IMR-90 (cell line): ENCODE results near the gene EMP1. TPM values are rescaled to one million over a fixed set of nuclear protein-coding genes. Genes with fewer than 3 reads are reported as not detected.

Experiments used
- ATAC-seq: fragments of 200-7000 bp; cut with Tn5 transposase; 2 replicates; pipeline ENCODE4 v1.9.1; 2020; ENCODE audit warnings: low read depth, mild to moderate bottlenecking, moderate library complexity
- BruUV-seq: library from RNA; stranded (reverse); fragments of 400-500 nt; replicated peaks from 2 replicates; lab custom pipeline; 2021; lab: Mats Ljungman, UMichigan
- CTCF ChIA-PET: fragments of 300-600 bp; formaldehyde crosslinking; extraction: SDS; loops from one replicate; lab custom pipeline; 2021; ENCODE audit warnings: antibody characterized with exemption; lab: Yijun Ruan, JAX
- POLR2A ChIA-PET: fragments of 300-600 bp; sonication (Branson Sonifier 250); formaldehyde crosslinking; loops from one replicate; lab custom pipeline; 2022; ENCODE audit warnings: antibody characterized with exemption; ENCODE audit not compliant: unreplicated experiment; lab: Charles Lee
- DNase-seq: peaks from one replicate; pipeline ENCODE4 v3.0.0; 2013
- H2AFZ ChIP-seq: replicated peaks from 2 replicates; pipeline ENCODE3; 2013; ENCODE audit warnings: low read length, mild to moderate bottlenecking; ENCODE audit not compliant: poor library complexity
- H2AK5ac ChIP-seq: 2 replicates; pipeline ENCODE4 v1.6.1; 2013; ENCODE audit warnings: low read depth, low read length, inconsistent platforms
- H2AK9ac ChIP-seq: replicated peaks from 2 replicates; pipeline ENCODE3; 2013; ENCODE audit warnings: mild to moderate bottlenecking, low read depth, low read length, moderate library complexity; ENCODE audit not compliant: poor library complexity
- H2BK120ac ChIP-seq: 2 replicates; pipeline ENCODE4 v1.6.1; 2013; ENCODE audit warnings: low read depth, low read length, inconsistent platforms
- H2BK15ac ChIP-seq: 3 replicates; pipeline ENCODE4 v1.6.1; 2013; ENCODE audit warnings: low read depth, low read length, inconsistent platforms
- H2BK20ac ChIP-seq: 2 replicates; pipeline ENCODE4 v1.6.1; 2013; ENCODE audit warnings: low read depth, mild to moderate bottlenecking, inconsistent platforms, low read length, moderate library complexity
- H2BK5ac ChIP-seq: 2 replicates; pipeline ENCODE4 v1.6.1; 2013; ENCODE audit warnings: mild to moderate bottlenecking, low read depth, low read length, inconsistent platforms; ENCODE audit not compliant: poor library complexity, severe bottlenecking
- H3K14ac ChIP-seq: replicated peaks from 2 replicates; pipeline ENCODE4 v1.6.1; 2013; ENCODE audit warnings: low read depth, low read length, inconsistent platforms
- H3K18ac ChIP-seq: 2 replicates; pipeline ENCODE4 v1.6.1; 2013; ENCODE audit warnings: low read depth, low read length, control low read depth
- H3K23ac ChIP-seq: 2 replicates; pipeline ENCODE4 v1.6.1; 2013; ENCODE audit warnings: low read depth, low read length, inconsistent platforms
- H3K27ac ChIP-seq: 2 replicates; pipeline ENCODE4 v1.5.1; 2013; ENCODE audit warnings: mild to moderate bottlenecking, control low read depth, low read length; ENCODE audit not compliant: insufficient read depth
- H3K27me3 ChIP-seq: 2 replicates; pipeline ENCODE4 v1.6.1; 2013; ENCODE audit warnings: low read length; ENCODE audit not compliant: control insufficient read depth, insufficient read depth
- H3K36me3 ChIP-seq: 2 replicates; pipeline ENCODE4 v1.6.1; 2013; ENCODE audit warnings: low read length, mixed read lengths; ENCODE audit not compliant: control insufficient read depth, insufficient read depth
- H3K4ac ChIP-seq: 2 replicates; pipeline ENCODE4 v1.6.1; 2013; ENCODE audit warnings: low read depth, low read length, inconsistent platforms
- H3K4me1 ChIP-seq: 2 replicates; pipeline ENCODE4 v1.6.1; 2013; ENCODE audit warnings: low read length, mixed read lengths; ENCODE audit not compliant: control insufficient read depth, insufficient read depth
- H3K4me2 ChIP-seq: 2 replicates; pipeline ENCODE4 v1.6.1; 2013; ENCODE audit warnings: low read depth, mild to moderate bottlenecking, control low read depth, low read length, moderate library complexity
- H3K4me3 ChIP-seq: 2 replicates; pipeline ENCODE4 v1.5.1; 2013; ENCODE audit warnings: low read depth, mild to moderate bottlenecking, control low read depth, low read length, moderate library complexity; ENCODE audit not compliant: insufficient read depth
- H3K56ac ChIP-seq: 2 replicates; pipeline ENCODE4 v1.6.1; 2013; ENCODE audit warnings: low read length, inconsistent platforms; ENCODE audit not compliant: insufficient read depth; ENCODE audit errors: extremely low read depth
- H3K79me1 ChIP-seq, 2 experiments: 2 replicates each; pipeline ENCODE4 v1.6.1; 2013; ENCODE audit warnings: low read length in 2 of 2, inconsistent platforms in 1 of 2, low read depth in 1 of 2
- H3K9ac ChIP-seq: 2 replicates; pipeline ENCODE4 v1.6.1; 2013; ENCODE audit warnings: low read depth, low read length, control low read depth
- H3K9me1 ChIP-seq: 2 replicates; pipeline ENCODE4 v1.6.1; 2013; ENCODE audit warnings: low read length, inconsistent platforms; ENCODE audit not compliant: insufficient read depth
- H3K9me3 ChIP-seq: 2 replicates; pipeline ENCODE4 v1.6.1; 2013; ENCODE audit warnings: low read length; ENCODE audit not compliant: control insufficient read depth, insufficient read depth
- H4K20me1 ChIP-seq: 2 replicates; pipeline ENCODE4 v1.6.1; 2013; ENCODE audit warnings: low read length, inconsistent platforms; ENCODE audit not compliant: insufficient read depth
- H4K5ac ChIP-seq: 2 replicates; pipeline ENCODE4 v1.6.1; 2013; ENCODE audit warnings: mild to moderate bottlenecking, low read depth, low read length, control low read depth
- H4K8ac ChIP-seq, 2 experiments: 2 replicates each; pipeline ENCODE4 v1.6.1; 2013; ENCODE audit warnings: low read depth in 2 of 2, low read length in 2 of 2, control low read depth in 1 of 2, inconsistent platforms in 1 of 2
- H4K91ac ChIP-seq: 2 replicates; pipeline ENCODE4 v1.6.1; 2013; ENCODE audit warnings: low read depth, low read length, inconsistent platforms; ENCODE audit not compliant: insufficient read depth
- BHLHE40 ChIP-seq: fragments of 150-350 bp; IDR thresholded peaks from 2 replicates; pipeline ENCODE4 v1.6.1; 2016; ENCODE audit warnings: mild to moderate bottlenecking, low read depth, low read length
- MAZ ChIP-seq: IDR thresholded peaks from 2 replicates; pipeline ENCODE4 v1.6.1; 2012; ENCODE audit warnings: low read depth, mild to moderate bottlenecking, low read length, improper control_type of control experiment, moderate library complexity, borderline replicate concordance
- NFE2L2 ChIP-seq: fragments of 150-350 bp; IDR thresholded peaks from 2 replicates; pipeline ENCODE4 v1.6.1; 2016; ENCODE audit warnings: low read depth, mild to moderate bottlenecking, low read length
- WGBS, 2 experiments: methylation state at CpG; one replicate each; pipeline versions ENCODE4 v1.1.5 to v1.1.7; 2013; ENCODE audit warnings: missing lambda C conversion rate in 2 of 2; ENCODE audit not compliant: insufficient read length in 1 of 2; ENCODE audit errors: extremely low coverage in 2 of 2; 5-methylcytosine and 5-hydroxymethylcytosine counted together
- dilution Hi-C: fragments of 300-500 bp; cut with HindIII; formaldehyde crosslinking; loops from one replicate; pipeline ENCODE4 v1.14.3; 2018; ENCODE audit warnings: low sequenced_read_pairs; ENCODE audit not compliant: unreplicated experiment
- in situ Hi-C: fragments of 300-500 bp; cut with MboI; formaldehyde crosslinking; loops from 3 replicates; pipeline ENCODE4 v1.14.3; 2019; ENCODE audit warnings: low sequenced_read_pairs, inconsistent platforms, mixed read lengths
- intact Hi-C: fragments of 100-400 bp; cut with micrococcal nuclease; formaldehyde crosslinking; loops from 2 replicates; pipeline ENCODE4 v1.10.0; 2022
- polyA plus RNA-seq, 3 experiments: library from polyadenylated mRNA; depleted of rRNA; stranded (reverse); fragments of >200 nt; gene quantifications; 2 replicates each; pipeline ENCODE4 v1.2.3, GENCODE V29; 2012; ENCODE audit warnings: low replicate concordance in 1 of 3
- total RNA-seq: library from RNA; depleted of rRNA; stranded (reverse); fragments of >200 nt; gene quantifications from 2 replicates; pipeline ENCODE4 v1.2.3, GENCODE V29; 2012

Gene EMP1
- total and polyA plus RNA-seq, 2 of the 4 experiments (the other 2 are of a cell fraction) = 137 to 201 TPM

DNA sequence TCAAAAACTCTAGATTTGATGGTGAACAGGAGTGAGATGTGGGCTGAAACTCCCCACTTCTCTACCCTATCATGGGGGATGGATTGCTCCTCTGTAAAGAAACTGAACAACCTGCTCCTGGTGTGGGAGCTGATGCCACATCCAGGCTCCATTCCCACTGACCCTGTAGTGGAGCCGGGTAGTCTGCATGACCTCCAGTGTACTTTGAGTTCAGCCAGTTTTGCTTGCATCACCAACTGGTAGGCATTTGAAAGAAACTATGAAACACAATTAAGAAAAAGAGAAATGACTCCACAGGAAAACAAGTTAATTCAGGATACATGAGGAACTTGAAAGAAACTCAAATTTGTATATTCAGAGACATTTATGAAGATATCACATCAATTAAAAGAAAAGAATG lies 27.3 kb upstream of the EMP1 start:
- H3K4me1 ChIP-seq = peaks cover 24% of the 10 kb centered on the region
- H3K56ac ChIP-seq = no peak overlapping the region
- ATAC-seq (no peak), DNase-seq (no peak)
- H3K4ac ChIP-seq = peak overlapping the region; percentile 46; the same call in 1 of the 2 replicates
- no peaks in the 10 kb centered on the region for H3K36me3 ChIP-seq
- TF ChIP-seq MAZ (no peak), BHLHE40 (no peak), NFE2L2 (no peak)
- H3K9me1 ChIP-seq = peaks cover 19% of the 10 kb centered on the region
- intact Hi-C loops (no loop called here), in situ Hi-C loops (no loop called here), dilution Hi-C loops (no loop called here)
- no peak overlapping the region for H2BK120ac ChIP-seq
- H3K4me2 ChIP-seq = no peak overlapping the region
- H3K27ac ChIP-seq = no peak overlapping the region
- H2BK5ac ChIP-seq = no peak overlapping the region
- POLR2A ChIA-PET = no interaction called here
- no peak overlapping the region for H4K5ac ChIP-seq
- H4K20me1 ChIP-seq = no peaks in the 10 kb centered on the region
- no TSS peak for BruUV-seq
- no peak overlapping the region for H3K9ac ChIP-seq
- 0 out of 2 replicates have a peak overlapping the region, but pooled peaks have one; percentile 24 for H2AK5ac ChIP-seq
- peaks cover 0 to 13% of the 10 kb centered on the region in 2 experiments; a peak in 1 of 4 replicates for H3K79me1 ChIP-seq
- H3K18ac ChIP-seq = no peak overlapping the region
- no peaks in the 10 kb centered on the region for H3K27me3 ChIP-seq
- H3K23ac ChIP-seq = no peak overlapping the region
- H2AFZ ChIP-seq = no peak overlapping the region
- no peak overlapping the region for H2AK9ac ChIP-seq
- CTCF ChIA-PET = interaction anchor here (0.6 kb wide), 2 partner anchors 42 to 1154 kb away, joined by 4 to 5 read pairs; no protein-coding TSS in a partner anchor
- WGBS, 2 experiments = no CpG with 5 or more reads among the region's 1 CpG
- H3K14ac ChIP-seq = 0 out of 2 replicates have a peak overlapping the region, but pooled peaks have one; percentile 19
- H3K9me3 ChIP-seq = peaks cover 2% of the 10 kb centered on the region; the same call in 1 of the 2 replicates
- no peak overlapping the region for H4K91ac ChIP-seq
- no peak overlapping the region for H2BK20ac ChIP-seq
- H4K8ac ChIP-seq = no peak overlapping the region
- no peak overlapping the region for H2BK15ac ChIP-seq
- no peak overlapping the region for H3K4me3 ChIP-seq
